ENCODE results near the gene MPL.

MPL gene

GRCh38 chr1:43367904-43368645, 30.5 kb downstream of the MPL start, which contains the start of gene ELOVL1 (continued):
- TF ChIP-seq ZNF19 (tag by site-specific recombination; IDR thresholded peaks at IDR 0.05; ENCODE audit: low read depth): no peak
- TF ChIP-seq ZFHX2 (tag by site-specific recombination; conservative IDR thresholded peaks at IDR 0.05): no peak
- TF ChIP-seq BCL11B (tag by site-specific recombination; IDR thresholded peaks at IDR 0.05; ENCODE audit: low read depth): no peak
- no peak for TF ChIP-seq OVOL3 (tag by site-specific recombination; IDR thresholded peaks at IDR 0.05)
- TF ChIP-seq ZSCAN30 (tag by site-specific recombination; IDR thresholded peaks at IDR 0.05): peak; percentile 86
- peak; percentile 60; the same call in 1 of the 2 replicates for TF ChIP-seq ZNF324 (tag by site-specific recombination; IDR thresholded peaks at IDR 0.05)
- TF ChIP-seq ZSCAN5A (tag by site-specific recombination; IDR thresholded peaks at IDR 0.05): no peak
- TF ChIP-seq, protein P1, sequence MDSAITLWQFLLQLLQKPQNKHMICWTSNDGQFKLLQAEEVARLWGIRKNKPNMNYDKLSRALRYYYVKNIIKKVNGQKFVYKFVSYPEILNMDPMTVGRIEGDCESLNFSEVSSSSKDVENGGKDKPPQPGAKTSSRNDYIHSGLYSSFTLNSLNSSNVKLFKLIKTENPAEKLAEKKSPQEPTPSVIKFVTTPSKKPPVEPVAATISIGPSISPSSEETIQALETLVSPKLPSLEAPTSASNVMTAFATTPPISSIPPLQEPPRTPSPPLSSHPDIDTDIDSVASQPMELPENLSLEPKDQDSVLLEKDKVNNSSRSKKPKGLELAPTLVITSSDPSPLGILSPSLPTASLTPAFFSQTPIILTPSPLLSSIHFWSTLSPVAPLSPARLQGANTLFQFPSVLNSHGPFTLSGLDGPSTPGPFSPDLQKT (IDR thresholded peaks at IDR 0.05; ENCODE audit: borderline replicate concordance, low read depth, low read length): no peak
- TF ChIP-seq ZNF24 (tag by site-specific recombination; IDR thresholded peaks at IDR 0.05): peak; percentile 73; the same call in 1 of the 2 replicates
- TF ChIP-seq WT1 (tag by site-specific recombination; IDR thresholded peaks at IDR 0.05): no peak; the same call in 1 of the 2 replicates
- TF ChIP-seq, protein P2, sequence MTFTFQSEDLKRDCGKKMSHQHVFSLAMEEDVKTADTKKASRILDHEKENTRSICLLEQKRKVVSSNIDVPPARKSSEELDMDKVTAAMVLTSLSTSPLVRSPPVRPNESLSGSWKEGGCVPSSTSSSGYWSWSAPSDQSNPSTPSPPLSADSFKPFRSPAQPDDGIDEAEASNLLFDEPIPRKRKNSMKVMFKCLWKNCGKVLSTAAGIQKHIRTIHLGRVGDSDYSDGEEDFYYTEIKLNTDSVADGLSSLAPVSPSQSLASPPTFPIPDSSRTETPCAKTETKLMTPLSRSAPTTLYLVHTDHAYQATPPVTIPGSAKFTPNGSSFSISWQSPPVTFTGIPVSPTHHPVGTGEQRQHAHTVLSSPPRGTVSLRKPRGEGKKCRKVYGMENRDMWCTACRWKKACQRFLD (tag by site-specific recombination; IDR thresholded peaks at IDR 0.05): no peak
- no peak for TF ChIP-seq TSHZ1 (tag by site-specific recombination; IDR thresholded peaks at IDR 0.05; ENCODE audit: borderline replicate concordance)
- TF ChIP-seq SP3 (tag by site-specific recombination; IDR thresholded peaks at IDR 0.05): peak; percentile 25
- TF ChIP-seq FEZF1 (tag by site-specific recombination; IDR thresholded peaks at IDR 0.05): 0 out of 2 replicates have a peak, but pooled peaks have one; percentile 12
- TF ChIP-seq, protein P3, sequence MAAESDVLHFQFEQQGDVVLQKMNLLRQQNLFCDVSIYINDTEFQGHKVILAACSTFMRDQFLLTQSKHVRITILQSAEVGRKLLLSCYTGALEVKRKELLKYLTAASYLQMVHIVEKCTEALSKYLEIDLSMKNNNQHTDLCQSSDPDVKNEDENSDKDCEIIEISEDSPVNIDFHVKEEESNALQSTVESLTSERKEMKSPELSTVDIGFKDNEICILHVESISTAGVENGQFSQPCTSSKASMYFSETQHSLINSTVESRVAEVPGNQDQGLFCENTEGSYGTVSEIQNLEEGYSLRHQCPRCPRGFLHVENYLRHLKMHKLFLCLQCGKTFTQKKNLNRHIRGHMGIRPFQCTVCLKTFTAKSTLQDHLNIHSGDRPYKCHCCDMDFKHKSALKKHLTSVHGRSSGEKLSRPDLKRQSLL (tag by site-specific recombination; IDR thresholded peaks at IDR 0.05): no peak
- peak; percentile 87 for TF ChIP-seq SP7 (tag by site-specific recombination; IDR thresholded peaks at IDR 0.05)
- TF ChIP-seq ZFP41 (tag by site-specific recombination; IDR thresholded peaks at IDR 0.05; ENCODE audit: borderline replicate concordance): no peak
- TF ChIP-seq GLIS2 (tag by site-specific recombination; IDR thresholded peaks at IDR 0.05): peak; percentile 96
- no peak for TF ChIP-seq ZBTB21 (tag by site-specific recombination; IDR thresholded peaks at IDR 0.05)
- no peak for TF ChIP-seq MYNN (tag by site-specific recombination; IDR thresholded peaks at IDR 0.05; ENCODE audit: borderline replicate concordance)
- no peak for TF ChIP-seq ZNF214 (tag by site-specific recombination; IDR thresholded peaks at IDR 0.05; ENCODE audit: borderline replicate concordance)
- no peak for TF ChIP-seq ZNF354C (tag by site-specific recombination; IDR thresholded peaks at IDR 0.05; ENCODE audit: borderline replicate concordance, low read depth)
- no peak for TF ChIP-seq ZNF571 (tag by site-specific recombination; IDR thresholded peaks at IDR 0.05)
- TF ChIP-seq ZNF423 (tag by site-specific recombination; IDR thresholded peaks at IDR 0.05): 0 out of 2 replicates have a peak, but pooled peaks have one; percentile 39
- no peak for TF ChIP-seq ZNF830 (tag by site-specific recombination; IDR thresholded peaks at IDR 0.05; ENCODE audit: low read depth)
- no peak for TF ChIP-seq ZNF548 (tag by site-specific recombination; IDR thresholded peaks at IDR 0.05)
- TF ChIP-seq ZNF23 (tag by site-specific recombination; IDR thresholded peaks at IDR 0.05; ENCODE audit: borderline replicate concordance): no peak
- peak; percentile 89 for TF ChIP-seq ZXDB (tag by site-specific recombination; IDR thresholded peaks at IDR 0.05)
- TF ChIP-seq ZNF514 (tag by site-specific recombination; IDR thresholded peaks at IDR 0.05): no peak
- no peak for TF ChIP-seq ZBTB7A (tag by site-specific recombination; IDR thresholded peaks at IDR 0.05; ENCODE audit: low read depth)
- TF ChIP-seq ZNF112 (tag by site-specific recombination; IDR thresholded peaks at IDR 0.05): no peak

Measured in HEK293 (cell line).